Transverse colon (tissue), 4 donors: Measurements from ENCODE around the gene TRH.
"Not testable (repeated sequence)": the region's sequence is repeated elsewhere in the genome, so short reads cannot be mapped to it uniquely, and the experiment has no call there.

Experiments used
- POLR2A ChIP-seq: fragments of 450-650 bp; IDR thresholded peaks from one replicate; pipeline ENCODE4 v1.6.1; 2016; ENCODE audit warnings: antibody characterized with exemption, mild to moderate bottlenecking, moderate library complexity
- POLR2AphosphoS5 ChIP-seq, 3 donors: sonication (generic); formaldehyde crosslinking; IDR thresholded peaks; one replicate each; pipeline ENCODE4 v1.6.1; 2016; ENCODE audit warnings: antibody characterized with exemption in 3 of 3
- TF ChIP-seq, protein P1 (sequence below), 5 experiments: fragments of 200-600 bp in 3 of 5; fragments of 450-650 bp in 2 of 5; sonication (generic) in 3 of 5; IDR thresholded peaks; 1 replicate in 2 of 5; 2 replicates in 3 of 5; pipeline ENCODE4 v1.5.1; 2016 to 2017; ENCODE audit warnings: antibody characterized with exemption in 5 of 5, inconsistent platforms in 3 of 5, mild to moderate bottlenecking in 2 of 5, moderate library complexity in 1 of 5

DNA sequence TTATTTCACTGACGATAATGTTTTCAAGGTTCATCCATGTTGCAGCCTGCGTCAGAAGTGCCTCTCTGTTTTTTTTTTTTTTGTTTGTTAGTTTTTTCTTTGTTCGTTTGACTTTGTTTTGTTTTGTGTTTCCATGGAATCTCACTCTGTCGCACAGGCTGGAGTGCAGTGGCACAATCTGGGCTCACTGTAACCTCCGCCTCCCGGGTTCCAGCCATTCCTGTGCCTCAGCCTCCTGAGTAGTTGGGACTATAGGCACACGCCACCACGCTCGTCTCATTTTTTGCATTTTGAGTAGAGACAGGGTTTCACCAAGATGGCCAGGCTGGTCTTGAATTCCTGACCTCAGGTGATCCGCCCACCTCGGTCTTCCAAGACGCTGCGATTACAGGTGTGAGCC, 43.1 kb downstream of the TRH start:
- TF ChIP-seq, protein P1, sequence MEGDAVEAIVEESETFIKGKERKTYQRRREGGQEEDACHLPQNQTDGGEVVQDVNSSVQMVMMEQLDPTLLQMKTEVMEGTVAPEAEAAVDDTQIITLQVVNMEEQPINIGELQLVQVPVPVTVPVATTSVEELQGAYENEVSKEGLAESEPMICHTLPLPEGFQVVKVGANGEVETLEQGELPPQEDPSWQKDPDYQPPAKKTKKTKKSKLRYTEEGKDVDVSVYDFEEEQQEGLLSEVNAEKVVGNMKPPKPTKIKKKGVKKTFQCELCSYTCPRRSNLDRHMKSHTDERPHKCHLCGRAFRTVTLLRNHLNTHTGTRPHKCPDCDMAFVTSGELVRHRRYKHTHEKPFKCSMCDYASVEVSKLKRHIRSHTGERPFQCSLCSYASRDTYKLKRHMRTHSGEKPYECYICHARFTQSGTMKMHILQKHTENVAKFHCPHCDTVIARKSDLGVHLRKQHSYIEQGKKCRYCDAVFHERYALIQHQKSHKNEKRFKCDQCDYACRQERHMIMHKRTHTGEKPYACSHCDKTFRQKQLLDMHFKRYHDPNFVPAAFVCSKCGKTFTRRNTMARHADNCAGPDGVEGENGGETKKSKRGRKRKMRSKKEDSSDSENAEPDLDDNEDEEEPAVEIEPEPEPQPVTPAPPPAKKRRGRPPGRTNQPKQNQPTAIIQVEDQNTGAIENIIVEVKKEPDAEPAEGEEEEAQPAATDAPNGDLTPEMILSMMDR (IDR thresholded peaks at IDR 0.05): not testable (repeated sequence)
- not testable (repeated sequence) for TF ChIP-seq POLR2AphosphoS5 (IDR thresholded peaks at IDR 0.05); POLR2A
